ENCODE data around the gene APOC3. TPM values are rescaled to one million over a fixed set of nuclear protein-coding genes. Genes with fewer than 3 reads are reported as not detected.

APOC3 gene
- total RNA-seq, 2 donors from 2014 or later: not detected

GRCh38 chr11:116840224-116840745 is 10.6 kb downstream of the APOC3 start:
- no peak overlapping the region for H3K27ac Mint-ChIP-seq
- DNase-seq (ENCODE audit: low spot score) (peak; percentile 13), ATAC-seq (no peak)
- H3K4me1 Mint-ChIP-seq (ENCODE audit: low read depth in 2 of 2): peaks cover 2 to 7% of the 10 kb centered on the region in 2 donors
- no peaks in the 10 kb centered on the region for H3K9me3 Mint-ChIP-seq
- H3K36me3 Mint-ChIP-seq: peaks cover 6% of the 10 kb centered on the region
- no peak overlapping the region for H3K4me3 Mint-ChIP-seq
- H3K27me3 Mint-ChIP-seq: no peaks in the 10 kb centered on the region

GRCh38 chr11:116840746-116841296 is 11.1 kb downstream of the APOC3 start:
- ATAC-seq (no peak), DNase-seq (ENCODE audit: low spot score) (peak; percentile 53)
- Mint-ChIP-seq H3K4me3 (no peak overlapping the region), H3K9me3 (no peaks in the 10 kb centered on the region), H3K27me3 (no peaks in the 10 kb centered on the region), H3K4me1 (ENCODE audit: low read depth in 2 of 2) (peaks cover 0 to 4% of the 10 kb centered on the region in 2 donors), H3K27ac (no peak overlapping the region), H3K36me3 (peaks cover 10% of the 10 kb centered on the region)

GRCh38 chr11:116842117-116842516 is 12.4 kb downstream of the APOC3 start:
- Mint-ChIP-seq H3K27me3 (no peaks in the 10 kb centered on the region), H3K36me3 (peaks cover 17% of the 10 kb centered on the region), H3K4me3 (no peak overlapping the region), H3K9me3 (no peaks in the 10 kb centered on the region), H3K27ac (no peak overlapping the region), H3K4me1 (ENCODE audit: low read depth in 2 of 2) (no peaks in the 10 kb centered on the region)
- DNase-seq (ENCODE audit: low spot score): no peak
- ATAC-seq: no peak

GRCh38 chr11:116842909-116843308 is 13.2 kb downstream of the APOC3 start:
- H3K36me3 Mint-ChIP-seq: peaks cover 17% of the 10 kb centered on the region
- ATAC-seq (no peak), DNase-seq (ENCODE audit: low spot score) (peak; percentile 48)
- H3K27ac Mint-ChIP-seq: no peak overlapping the region
- no peak overlapping the region for H3K4me3 Mint-ChIP-seq
- H3K9me3 Mint-ChIP-seq: no peaks in the 10 kb centered on the region
- H3K27me3 Mint-ChIP-seq: no peaks in the 10 kb centered on the region
- H3K4me1 Mint-ChIP-seq (ENCODE audit: low read depth in 2 of 2): no peaks in the 10 kb centered on the region

- H3K4me1 Mint-ChIP-seq (ENCODE audit: low read depth in 2 of 2): no peaks in the 10 kb centered on the region
- H3K27me3 Mint-ChIP-seq: no peaks in the 10 kb centered on the region
- ATAC-seq (no peak), DNase-seq (ENCODE audit: low spot score) (peak; percentile 55)
- H3K36me3 Mint-ChIP-seq: peaks cover 17% of the 10 kb centered on the region
- no peak overlapping the region for H3K4me3 Mint-ChIP-seq
- H3K27ac Mint-ChIP-seq: no peak overlapping the region
- no peaks in the 10 kb centered on the region for H3K9me3 Mint-ChIP-seq
Measured at GRCh38 chr11:116843661-116844060, 14.0 kb downstream of the APOC3 start.

- H3K4me3 Mint-ChIP-seq: no peak overlapping the region
- peaks cover 2 to 3% of the 10 kb centered on the region in 2 donors for H3K4me1 Mint-ChIP-seq (ENCODE audit: low read depth in 2 of 2)
- no peaks in the 10 kb centered on the region for H3K27me3 Mint-ChIP-seq
- DNase-seq (ENCODE audit: low spot score) (peak; percentile 5), ATAC-seq (no peak)
- H3K36me3 Mint-ChIP-seq: peaks cover 22% of the 10 kb centered on the region
- peak overlapping the region in 1 of 2 donors; percentile 6 for H3K27ac Mint-ChIP-seq
- no peaks in the 10 kb centered on the region for H3K9me3 Mint-ChIP-seq
Measured at GRCh38 chr11:116844722-116845121, 15.0 kb downstream of the APOC3 start.

GRCh38 chr11:116847612-116848011 is 17.9 kb downstream of the APOC3 start:
- no peaks in the 10 kb centered on the region for H3K27me3 Mint-ChIP-seq
- H3K9me3 Mint-ChIP-seq: no peaks in the 10 kb centered on the region
- DNase-seq (ENCODE audit: low spot score) (no peak), ATAC-seq (no peak)
- peaks cover 30% of the 10 kb centered on the region for H3K36me3 Mint-ChIP-seq
- peaks cover 27 to 30% of the 10 kb centered on the region in 2 donors for H3K4me1 Mint-ChIP-seq (ENCODE audit: low read depth in 2 of 2)
- no peak overlapping the region for H3K4me3 Mint-ChIP-seq
- H3K27ac Mint-ChIP-seq: no peak overlapping the region

- no peak for DNase-seq (ENCODE audit: low spot score)
- H3K4me1 Mint-ChIP-seq (ENCODE audit: low read depth in 2 of 2): peaks cover 41 to 44% of the 10 kb centered on the region in 2 donors
- no peaks in the 10 kb centered on the region for H3K9me3 Mint-ChIP-seq
- no peaks in the 10 kb centered on the region for H3K27me3 Mint-ChIP-seq
- no peak overlapping the region for H3K27ac Mint-ChIP-seq
- peaks cover 30% of the 10 kb centered on the region for H3K36me3 Mint-ChIP-seq
- no peak overlapping the region for H3K4me3 Mint-ChIP-seq
- no peak for ATAC-seq
Measured at GRCh38 chr11:116849060-116849459, 19.4 kb downstream of the APOC3 start.

GRCh38 chr11:116849486-116849885 is 19.8 kb downstream of the APOC3 start:
- peaks cover 46 to 49% of the 10 kb centered on the region in 2 donors for H3K4me1 Mint-ChIP-seq (ENCODE audit: low read depth in 2 of 2)

GRCh38 chr11:116851626-116852025 is 21.9 kb downstream of the APOC3 start:
- ATAC-seq (peak; percentile 55 to 61), DNase-seq (ENCODE audit: low spot score) (peak; percentile 79)
- H3K27me3 Mint-ChIP-seq: no peaks in the 10 kb centered on the region
- peak overlapping the region; percentile 81 for H3K4me3 Mint-ChIP-seq
- H3K4me1 Mint-ChIP-seq (ENCODE audit: low read depth in 2 of 2): peaks cover 60 to 65% of the 10 kb centered on the region in 2 donors
- peak overlapping the region; percentile 84 to 89 for H3K27ac Mint-ChIP-seq
- H3K9me3 Mint-ChIP-seq: no peaks in the 10 kb centered on the region
- peaks cover 18% of the 10 kb centered on the region for H3K36me3 Mint-ChIP-seq

More at GRCh38 chr11:116849486-116849885, 19.8 kb downstream of the APOC3 start:
- Mint-ChIP-seq H3K9me3 (no peaks in the 10 kb centered on the region), H3K27me3 (no peaks in the 10 kb centered on the region), H3K36me3 (peaks cover 30% of the 10 kb centered on the region), H3K4me3 (no peak overlapping the region), H3K27ac (peak overlapping the region; percentile 0 to 23)
- DNase-seq (ENCODE audit: low spot score): no peak
- no peak for ATAC-seq

GRCh38 chr11:116852261-116853031 is 22.7 kb downstream of the APOC3 start:
- DNase-seq (ENCODE audit: low spot score) (no peak), ATAC-seq (no peak)
- Mint-ChIP-seq H3K9me3 (no peaks in the 10 kb centered on the region), H3K4me1 (ENCODE audit: low read depth in 2 of 2) (peaks cover 64 to 66% of the 10 kb centered on the region in 2 donors), H3K4me3 (peak overlapping the region; percentile 81), H3K27me3 (no peaks in the 10 kb centered on the region), H3K36me3 (peaks cover 23% of the 10 kb centered on the region), H3K27ac (peak overlapping the region; percentile 84 to 89)

GRCh38 chr11:116853461-116854073 is 23.9 kb downstream of the APOC3 start:
- Mint-ChIP-seq H3K36me3 (peaks cover 23% of the 10 kb centered on the region), H3K27me3 (no peaks in the 10 kb centered on the region), H3K9me3 (no peaks in the 10 kb centered on the region), H3K27ac (peak overlapping the region; percentile 84 to 89), H3K4me3 (peak overlapping the region; percentile 81), H3K4me1 (ENCODE audit: low read depth in 2 of 2) (peaks cover 64 to 66% of the 10 kb centered on the region in 2 donors)
- peak; percentile 95 to 97 for ATAC-seq
- peak; percentile 75 for DNase-seq (ENCODE audit: low spot score)

GRCh38 chr11:116855413-116855812 is 25.7 kb downstream of the APOC3 start:
- DNase-seq (ENCODE audit: low spot score) (no peak), ATAC-seq (no peak)
- Mint-ChIP-seq H3K4me3 (peak overlapping the region; percentile 45), H3K27me3 (no peaks in the 10 kb centered on the region), H3K27ac (peak overlapping the region; percentile 69 to 89), H3K9me3 (no peaks in the 10 kb centered on the region), H3K4me1 (ENCODE audit: low read depth in 2 of 2) (peaks cover 55 to 59% of the 10 kb centered on the region in 2 donors), H3K36me3 (peaks cover 18% of the 10 kb centered on the region)

GRCh38 chr11:116856423-116856822 is 26.7 kb downstream of the APOC3 start:
- no peaks in the 10 kb centered on the region for H3K9me3 Mint-ChIP-seq
- peaks cover 48 to 54% of the 10 kb centered on the region in 2 donors for H3K4me1 Mint-ChIP-seq (ENCODE audit: low read depth in 2 of 2)
- peaks cover 18% of the 10 kb centered on the region for H3K36me3 Mint-ChIP-seq
- ATAC-seq (no peak), DNase-seq (ENCODE audit: low spot score) (no peak)
- H3K27ac Mint-ChIP-seq: peak overlapping the region; percentile 69 to 89
- H3K27me3 Mint-ChIP-seq: no peaks in the 10 kb centered on the region
- H3K4me3 Mint-ChIP-seq: peak overlapping the region; percentile 2
